Erythroblast (primary cell): ENCODE results near the gene COQ4.

Experiments used
- GATA1 ChIP-seq: IDR thresholded peaks from 2 replicates; pipeline ENCODE4 v1.6.1; 2011; ENCODE audit warnings: low read depth, mild to moderate bottlenecking, control low read depth, low read length, moderate library complexity
- POLR2A ChIP-seq: IDR thresholded peaks from 2 replicates; pipeline ENCODE4 v1.6.1; 2011; ENCODE audit warnings: mild to moderate bottlenecking, low read length

GRCh38 chr9:128372188-128372641 lies 49.6 kb downstream of the COQ4 start:
- TF ChIP-seq POLR2A: no peak
- no peak for TF ChIP-seq GATA1
